Activated CD8-positive, alpha-beta T cell treated with anti-CD3 and anti-CD28 coated beads, Interleukin-2, amount 10 ng/mL, durations not matched to agents 7 days and 5 days (primary cell): ENCODE measurements around the gene C19orf81. TPM values are rescaled to one million over a fixed set of nuclear protein-coding genes. Genes with fewer than 3 reads are reported as not detected.
A peak's percentile ranks its signal among the peaks of the same experiment; 100 is the strongest.
"Not testable (repeated sequence)": the region's sequence is repeated elsewhere in the genome, so short reads cannot be mapped to it uniquely, and the experiment has no call there.

Experiments used
- ATAC-seq: fragments of 150-1000 bp; cut with Tn5 transposase; one replicate; pipeline ENCODE4 v1.10.0; 2021; ENCODE audit warnings: moderate library complexity
- CTCF ChIA-PET: fragments of 350-600 bp; sonication (Branson Sonifier 250); formaldehyde crosslinking; loops from one replicate; lab custom pipeline; 2021; ENCODE audit warnings: antibody characterized with exemption; lab: Charles Lee
- POLR2A ChIA-PET: fragments of 350-600 bp; sonication (Branson Sonifier 250); formaldehyde crosslinking; loops from one replicate; lab custom pipeline; 2021; ENCODE audit warnings: antibody characterized with exemption; lab: Charles Lee
- DNase-seq: peaks from one replicate; pipeline ENCODE4 v3.0.0-alpha.2; 2020
- H3K27ac Mint-ChIP-seq: one replicate; pipeline ENCODE4 v1.8.0; 2021; ENCODE audit warnings: mild to moderate bottlenecking, mixed read lengths
- H3K27me3 Mint-ChIP-seq: one replicate; pipeline ENCODE4 v1.8.0; 2021; ENCODE audit warnings: low read depth, mixed read lengths
- H3K36me3 Mint-ChIP-seq: one replicate; pipeline ENCODE4 v1.8.0; 2021; ENCODE audit warnings: low read depth, mixed read lengths
- H3K4me1 Mint-ChIP-seq: one replicate; pipeline ENCODE4 v1.8.0; 2021; ENCODE audit warnings: low read depth, mixed read lengths
- H3K4me3 Mint-ChIP-seq: one replicate; pipeline ENCODE4 v1.8.0; 2021; ENCODE audit warnings: mild to moderate bottlenecking, mixed read lengths
- H3K9me3 Mint-ChIP-seq: one replicate; pipeline ENCODE4 v1.8.0; 2022; ENCODE audit warnings: mixed read lengths; ENCODE audit not compliant: insufficient read depth
- total RNA-seq, 2 experiments: library from RNA; stranded (reverse); gene quantifications; one replicate each; pipeline ENCODE4 v1.2.3, GENCODE V29; 2021

Gene C19orf81
- total RNA-seq: not detected

- DNase-seq: no peak
- ATAC-seq: no peak
- Mint-ChIP-seq H3K4me3 (no peak within 1 kb of the TSS), H3K27ac (no peak within 1 kb of the TSS), H3K27me3 (peaks cover 3% of the 10 kb centered on the region), H3K9me3 (no peaks in the 10 kb centered on the region), H3K4me1 (no peaks in the 10 kb centered on the region), H3K36me3 (no peaks in the 10 kb centered on the region)
- POLR2A ChIA-PET: no interaction called here
- CTCF ChIA-PET: no interaction called here
These were observed at the start of gene C19orf81 for GRCh38 chr19:50649433-50650391. TSS of gene C19orf81 (plus strand) at chr19:50649445. CDS start at chr19:50649445, 0 bp downstream.

- Mint-ChIP-seq H3K27ac (no peak overlapping the region), H3K36me3 (no peaks in the 10 kb centered on the region), H3K9me3 (no peaks in the 10 kb centered on the region), H3K4me3 (no peak overlapping the region), H3K27me3 (peaks cover 15% of the 10 kb centered on the region), H3K4me1 (no peaks in the 10 kb centered on the region)
- POLR2A ChIA-PET: no interaction called here
- DNase-seq (no peak), ATAC-seq (no peak)
- CTCF ChIA-PET: no interaction called here
These were observed 47.7 kb upstream of the C19orf81 start for GRCh38 chr19:50601407-50602088.

GRCh38 chr19:50602089-50602422 is 47.2 kb upstream of the C19orf81 start:
- Mint-ChIP-seq H3K36me3 (no peaks in the 10 kb centered on the region), H3K27me3 (peaks cover 15% of the 10 kb centered on the region), H3K9me3 (no peaks in the 10 kb centered on the region), H3K27ac (no peak overlapping the region), H3K4me3 (no peak overlapping the region), H3K4me1 (no peaks in the 10 kb centered on the region)
- DNase-seq (no peak), ATAC-seq (no peak)
- CTCF ChIA-PET: no interaction called here
- POLR2A ChIA-PET: no interaction called here

GRCh38 chr19:50602496-50602895 is 46.7 kb upstream of the C19orf81 start:
- ChIA-PET CTCF (no interaction called here), POLR2A (no interaction called here)
- H3K27ac Mint-ChIP-seq: no peak overlapping the region
- peaks cover 18% of the 10 kb centered on the region for H3K27me3 Mint-ChIP-seq
- no peak for ATAC-seq
- H3K36me3 Mint-ChIP-seq: no peaks in the 10 kb centered on the region
- H3K9me3 Mint-ChIP-seq: no peaks in the 10 kb centered on the region
- no peak for DNase-seq
- H3K4me1 Mint-ChIP-seq: peaks cover 3% of the 10 kb centered on the region
- no peak overlapping the region for H3K4me3 Mint-ChIP-seq

GRCh38 chr19:50602935-50603334 is 46.3 kb upstream of the C19orf81 start:
- no peaks in the 10 kb centered on the region for H3K36me3 Mint-ChIP-seq
- POLR2A ChIA-PET: no interaction called here
- H3K27ac Mint-ChIP-seq: no peak overlapping the region

GRCh38 chr19:50604264-50605073 is 44.8 kb upstream of the C19orf81 start:
- CTCF ChIA-PET, H3K4me3 Mint-ChIP-seq, DNase-seq, H3K36me3 Mint-ChIP-seq, ATAC-seq, H3K9me3 Mint-ChIP-seq, H3K27ac Mint-ChIP-seq, H3K4me1 Mint-ChIP-seq, POLR2A ChIA-PET: not testable (repeated sequence)
- peaks cover 18% of the 10 kb centered on the region for H3K27me3 Mint-ChIP-seq

More at GRCh38 chr19:50602935-50603334, 46.3 kb upstream of the C19orf81 start:
- H3K27me3 Mint-ChIP-seq: peaks cover 15% of the 10 kb centered on the region
- H3K9me3 Mint-ChIP-seq: no peaks in the 10 kb centered on the region
- H3K4me3 Mint-ChIP-seq: no peak overlapping the region
- DNase-seq (no peak), ATAC-seq (no peak)
- CTCF ChIA-PET: no interaction called here
- H3K4me1 Mint-ChIP-seq: peaks cover 6% of the 10 kb centered on the region

GRCh38 chr19:50606059-50606836 is 43.0 kb upstream of the C19orf81 start:
- ATAC-seq: peak; percentile 16
- H3K27ac Mint-ChIP-seq, H3K9me3 Mint-ChIP-seq, DNase-seq, CTCF ChIA-PET, H3K36me3 Mint-ChIP-seq, H3K4me1 Mint-ChIP-seq, POLR2A ChIA-PET, H3K4me3 Mint-ChIP-seq: not testable (repeated sequence)
- H3K27me3 Mint-ChIP-seq: peaks cover 16% of the 10 kb centered on the region

- no peaks in the 10 kb centered on the region for H3K36me3 Mint-ChIP-seq
- ChIA-PET POLR2A (no interaction called here), CTCF (interaction anchor here (1.0 to 1.5 kb wide), 3 partner anchors 11 to 177 kb away, joined by 3 to 4 read pairs (median 3); no protein-coding TSS in a partner anchor)
- H3K4me3 Mint-ChIP-seq: no peak overlapping the region
- no peak for DNase-seq
- H3K4me1 Mint-ChIP-seq: peaks cover 9% of the 10 kb centered on the region
- ATAC-seq: no peak
- H3K27ac Mint-ChIP-seq: no peak overlapping the region
- peaks cover 6% of the 10 kb centered on the region for H3K9me3 Mint-ChIP-seq
- H3K27me3 Mint-ChIP-seq: peaks cover 8% of the 10 kb centered on the region
These were observed 41.9 kb upstream of the C19orf81 start for GRCh38 chr19:50607388-50607787.

- Mint-ChIP-seq H3K9me3 (peaks cover 6% of the 10 kb centered on the region), H3K27me3 (peaks cover 5% of the 10 kb centered on the region), H3K4me3 (peak overlapping the region; percentile 17), H3K4me1 (peaks cover 9% of the 10 kb centered on the region), H3K36me3 (no peaks in the 10 kb centered on the region), H3K27ac (no peak overlapping the region)
- ChIA-PET POLR2A (no interaction called here), CTCF (interaction anchor here (1.0 to 1.5 kb wide), 3 partner anchors 12 to 176 kb away, joined by 3 to 4 read pairs (median 3); no protein-coding TSS in a partner anchor)
- peak; percentile 91 for ATAC-seq
- peak; percentile 84 for DNase-seq
These were observed 41.1 kb upstream of the C19orf81 start for GRCh38 chr19:50607874-50608785.
